Stimulated activated effector memory CD8-positive, alpha-beta T cell treated with anti-CD3 and anti-CD28 coated beads, Interleukin-12 subunit alpha, Interleukin-12 subunit beta, amount 100 ng/mL, for 72 hours (primary cell): ENCODE results near the gene ADAMTS9.

Experiments used
- ATAC-seq: fragments of 150-1000 bp; cut with Tn5 transposase; 2 replicates; pipeline ENCODE4 v1.10.0; 2021
- DNase-seq, 2 donors: peaks; one replicate each; pipeline ENCODE4 v3.0.0; 2021 to 2022; ENCODE audit warnings: low spot score in 2 of 2
- H3K27ac Mint-ChIP-seq: one replicate; pipeline ENCODE4 v1.8.0; 2022; ENCODE audit warnings: mild to moderate bottlenecking, mixed read lengths
- H3K36me3 Mint-ChIP-seq: one replicate; pipeline ENCODE4 v1.8.0; 2022; ENCODE audit warnings: mild to moderate bottlenecking, mixed read lengths
- H3K4me1 Mint-ChIP-seq: one replicate; pipeline ENCODE4 v1.8.0; 2022; ENCODE audit warnings: mixed read lengths
- H3K4me3 Mint-ChIP-seq: one replicate; pipeline ENCODE4 v1.8.0; 2022; ENCODE audit warnings: mild to moderate bottlenecking, mixed read lengths
- H3K9me3 Mint-ChIP-seq: one replicate; pipeline ENCODE4 v1.8.0; 2022; ENCODE audit warnings: mixed read lengths

Gene ADAMTS9

GRCh38 chr3:64668582-64669510 lies 19.0 kb downstream of the ADAMTS9 start:
- Mint-ChIP-seq H3K4me3 (no peak overlapping the region), H3K27ac (no peak overlapping the region), H3K36me3 (no peaks in the 10 kb centered on the region), H3K9me3 (peaks cover 4% of the 10 kb centered on the region), H3K4me1 (no peaks in the 10 kb centered on the region)
- ATAC-seq (no peak), DNase-seq (no peak)

GRCh38 chr3:64667887-64668581 lies 19.8 kb downstream of the ADAMTS9 start:
- DNase-seq = no peak
- no peaks in the 10 kb centered on the region for H3K36me3 Mint-ChIP-seq
- H3K27ac Mint-ChIP-seq = no peak overlapping the region
- H3K4me1 Mint-ChIP-seq = no peaks in the 10 kb centered on the region
- no peak for ATAC-seq
- H3K9me3 Mint-ChIP-seq = peaks cover 4% of the 10 kb centered on the region
- H3K4me3 Mint-ChIP-seq = no peak overlapping the region

- Mint-ChIP-seq H3K27ac (no peak overlapping the region), H3K4me3 (no peak overlapping the region), H3K4me1 (no peaks in the 10 kb centered on the region), H3K9me3 (peaks cover 4% of the 10 kb centered on the region), H3K36me3 (no peaks in the 10 kb centered on the region)
- ATAC-seq (no peak), DNase-seq (no peak)
Measured at GRCh38 chr3:64667138-64667537, 20.7 kb downstream of the ADAMTS9 start.

DNA sequence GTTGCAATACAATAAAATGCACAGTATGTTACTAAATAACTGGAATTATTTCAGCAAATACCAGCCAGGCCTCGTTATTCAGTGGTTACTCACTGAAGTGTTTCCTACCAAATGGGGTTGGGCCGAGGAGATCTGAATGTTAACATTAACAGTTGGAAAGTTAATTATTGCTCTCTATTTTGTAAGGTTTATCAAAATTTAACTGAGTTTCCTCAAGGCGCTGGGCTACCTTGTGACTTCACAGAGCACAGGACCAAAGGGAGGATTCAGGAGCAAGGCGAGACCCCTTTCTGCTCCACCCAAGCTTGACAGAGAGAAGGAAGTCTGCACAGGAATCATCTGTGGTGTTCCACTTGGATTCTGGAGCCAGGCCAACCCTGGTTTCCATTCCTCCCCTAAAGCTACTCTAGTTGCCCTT lies 21.6 kb downstream of the ADAMTS9 start:
- no peaks in the 10 kb centered on the region for H3K36me3 Mint-ChIP-seq
- no peak overlapping the region for H3K4me3 Mint-ChIP-seq
- peaks cover 7% of the 10 kb centered on the region for H3K9me3 Mint-ChIP-seq
- no peak overlapping the region for H3K27ac Mint-ChIP-seq
- H3K4me1 Mint-ChIP-seq = no peaks in the 10 kb centered on the region
- ATAC-seq (no peak), DNase-seq (no peak)

GRCh38 chr3:64664397-64664796 lies 23.4 kb downstream of the ADAMTS9 start:
- Mint-ChIP-seq H3K36me3 (no peaks in the 10 kb centered on the region), H3K4me3 (no peak overlapping the region), H3K4me1 (no peaks in the 10 kb centered on the region), H3K9me3 (peaks cover 7% of the 10 kb centered on the region), H3K27ac (no peak overlapping the region)
- ATAC-seq = no peak
- DNase-seq = no peak

DNA sequence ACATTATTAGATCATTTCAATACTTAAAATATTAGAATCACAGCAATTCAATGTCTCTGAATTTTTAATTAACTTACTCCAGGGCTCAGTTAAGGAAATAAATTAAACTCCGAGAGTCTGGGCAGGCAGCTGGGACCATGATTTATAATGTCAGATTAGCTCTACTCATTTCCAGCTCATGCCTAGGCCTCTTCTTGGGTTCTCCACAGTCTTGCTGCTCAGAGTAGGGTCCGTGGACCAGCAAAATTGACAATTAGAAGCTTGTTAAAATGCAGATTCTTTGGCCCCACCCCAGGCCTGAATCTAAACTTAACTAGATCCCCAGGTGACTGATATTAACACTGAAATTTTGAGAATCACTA lies 28.2 kb downstream of the ADAMTS9 start:
- peaks cover 7% of the 10 kb centered on the region for H3K9me3 Mint-ChIP-seq
- no peak overlapping the region for H3K27ac Mint-ChIP-seq
- H3K36me3 Mint-ChIP-seq = no peaks in the 10 kb centered on the region
- ATAC-seq (no peak), DNase-seq (no peak)
- H3K4me1 Mint-ChIP-seq = no peaks in the 10 kb centered on the region
- no peak overlapping the region for H3K4me3 Mint-ChIP-seq

GRCh38 chr3:64658001-64658400 lies 29.8 kb downstream of the ADAMTS9 start:
- Mint-ChIP-seq H3K9me3 (peaks cover 3% of the 10 kb centered on the region), H3K4me3 (no peak overlapping the region), H3K36me3 (no peaks in the 10 kb centered on the region), H3K27ac (no peak overlapping the region), H3K4me1 (no peaks in the 10 kb centered on the region)
- ATAC-seq (no peak), DNase-seq (no peak)

DNA sequence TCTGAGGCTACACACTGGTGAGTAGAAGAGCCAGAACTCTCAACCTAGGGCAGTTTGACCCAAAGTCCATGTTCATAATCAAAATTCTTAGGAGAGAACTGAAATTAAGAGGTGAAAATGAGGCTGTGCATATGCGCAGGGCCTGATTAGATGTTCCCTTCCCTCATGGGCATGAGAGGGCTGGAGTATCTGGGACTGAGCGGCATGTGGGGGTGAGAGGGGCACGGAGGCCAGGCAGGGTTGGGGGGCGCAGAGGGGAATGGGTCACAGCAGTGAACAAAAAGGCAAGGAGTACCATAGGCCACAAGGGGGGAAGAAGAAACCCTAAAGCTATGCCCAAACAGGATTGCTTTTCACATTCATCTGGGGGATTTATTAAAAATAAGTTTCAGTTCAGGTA lies 31.3 kb downstream of the ADAMTS9 start:
- H3K27ac Mint-ChIP-seq = no peak overlapping the region
- H3K4me1 Mint-ChIP-seq = no peaks in the 10 kb centered on the region
- no peaks in the 10 kb centered on the region for H3K9me3 Mint-ChIP-seq
- no peak overlapping the region for H3K4me3 Mint-ChIP-seq
- ATAC-seq (no peak), DNase-seq (no peak)
- H3K36me3 Mint-ChIP-seq = no peaks in the 10 kb centered on the region

GRCh38 chr3:64655160-64655559 lies 32.6 kb downstream of the ADAMTS9 start:
- ATAC-seq (no peak), DNase-seq (no peak)
- no peak overlapping the region for H3K4me3 Mint-ChIP-seq
- H3K36me3 Mint-ChIP-seq = no peaks in the 10 kb centered on the region
- no peak overlapping the region for H3K27ac Mint-ChIP-seq
- H3K4me1 Mint-ChIP-seq = no peaks in the 10 kb centered on the region
- H3K9me3 Mint-ChIP-seq = no peaks in the 10 kb centered on the region

DNA sequence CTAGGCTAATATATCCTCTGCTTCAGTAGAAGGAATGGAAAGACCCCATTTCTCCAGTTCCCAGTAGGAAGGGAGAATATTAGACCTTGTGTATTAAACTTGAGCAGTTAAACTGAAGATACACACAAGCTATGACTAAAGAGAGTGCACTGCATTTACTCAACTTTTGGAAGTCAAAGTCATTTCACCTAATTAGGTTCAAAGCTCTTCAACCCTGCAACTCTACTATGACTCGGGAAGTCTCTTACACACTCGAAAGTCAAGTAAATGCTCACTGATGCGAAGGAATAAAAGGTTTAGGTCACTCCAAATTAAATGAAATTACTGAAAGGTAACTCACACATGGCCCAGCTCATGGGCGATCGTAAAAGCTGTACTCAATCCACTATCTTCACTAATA lies 33.8 kb downstream of the ADAMTS9 start:
- DNase-seq (no peak), ATAC-seq (no peak)
- Mint-ChIP-seq H3K4me1 (no peaks in the 10 kb centered on the region), H3K36me3 (no peaks in the 10 kb centered on the region), H3K4me3 (no peak overlapping the region), H3K9me3 (no peaks in the 10 kb centered on the region), H3K27ac (no peak overlapping the region)

- DNase-seq = no peak
- Mint-ChIP-seq H3K9me3 (no peaks in the 10 kb centered on the region), H3K4me1 (no peaks in the 10 kb centered on the region), H3K27ac (no peak overlapping the region), H3K4me3 (no peak overlapping the region), H3K36me3 (no peaks in the 10 kb centered on the region)
- ATAC-seq = no peak
Measured at GRCh38 chr3:64653101-64653500, 34.7 kb downstream of the ADAMTS9 start.

GRCh38 chr3:64651741-64652241 lies 36.0 kb downstream of the ADAMTS9 start:
- ATAC-seq = no peak
- Mint-ChIP-seq H3K4me1 (no peaks in the 10 kb centered on the region), H3K36me3 (no peaks in the 10 kb centered on the region), H3K4me3 (no peak overlapping the region), H3K27ac (no peak overlapping the region), H3K9me3 (no peaks in the 10 kb centered on the region)
- no peak for DNase-seq

DNA sequence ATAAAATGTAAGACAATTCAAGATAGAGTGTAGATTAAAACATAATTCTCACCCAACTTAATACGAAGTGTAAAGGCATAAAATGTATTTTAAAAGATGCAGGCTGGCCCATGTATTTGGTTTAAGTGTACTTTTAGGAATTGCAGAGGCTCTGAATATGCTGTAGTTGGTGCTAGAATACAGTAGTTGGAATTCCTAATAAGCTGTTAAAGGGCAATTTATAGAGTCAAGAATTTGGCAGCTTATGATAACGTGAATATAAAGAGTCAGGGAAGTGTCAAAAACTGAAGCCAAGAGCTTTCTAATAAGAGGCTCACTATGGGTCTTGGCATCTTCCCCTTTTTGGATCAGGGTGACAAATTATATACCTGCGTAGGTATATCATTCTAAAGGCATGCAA lies 36.5 kb downstream of the ADAMTS9 start:
- Mint-ChIP-seq H3K36me3 (no peaks in the 10 kb centered on the region), H3K9me3 (no peaks in the 10 kb centered on the region), H3K4me1 (no peaks in the 10 kb centered on the region), H3K27ac (no peak overlapping the region), H3K4me3 (no peak overlapping the region)
- DNase-seq = no peak
- no peak for ATAC-seq

- H3K36me3 Mint-ChIP-seq = no peaks in the 10 kb centered on the region
- no peaks in the 10 kb centered on the region for H3K9me3 Mint-ChIP-seq
- DNase-seq (no peak), ATAC-seq (no peak)
- no peak overlapping the region for H3K27ac Mint-ChIP-seq
- no peaks in the 10 kb centered on the region for H3K4me1 Mint-ChIP-seq
- H3K4me3 Mint-ChIP-seq = no peak overlapping the region
Measured at GRCh38 chr3:64650715-64651114, 37.1 kb downstream of the ADAMTS9 start.

DNA sequence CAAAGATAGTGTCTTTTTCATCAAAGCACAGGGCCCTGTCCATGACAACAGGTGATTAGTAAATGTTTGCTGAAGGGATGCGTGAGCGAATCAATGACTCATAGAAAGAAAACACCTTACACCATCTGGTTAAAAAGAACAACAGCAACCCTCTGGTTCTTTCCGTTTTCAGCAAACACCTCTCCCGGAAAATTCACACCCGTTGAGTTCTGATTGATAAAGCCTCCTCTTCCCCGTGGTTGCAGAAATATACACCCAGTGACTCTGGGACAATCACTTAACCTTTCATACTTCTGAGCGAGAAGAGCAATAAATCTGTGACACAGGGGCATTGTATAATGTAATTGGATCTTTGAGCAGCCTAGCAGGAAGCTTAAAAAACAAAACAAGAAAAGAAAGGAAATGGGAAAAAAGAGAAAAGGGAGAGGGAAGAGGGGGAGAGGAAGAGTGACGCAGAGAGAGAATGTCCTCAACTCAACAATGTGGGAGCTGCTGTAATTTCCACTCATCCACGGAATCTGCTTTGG lies 37.6 kb downstream of the ADAMTS9 start:
- no peak overlapping the region for H3K27ac Mint-ChIP-seq
- no peaks in the 10 kb centered on the region for H3K4me1 Mint-ChIP-seq
- no peak overlapping the region for H3K4me3 Mint-ChIP-seq
- ATAC-seq (no peak), DNase-seq (no peak)
- H3K36me3 Mint-ChIP-seq = no peaks in the 10 kb centered on the region
- H3K9me3 Mint-ChIP-seq = peaks cover 1% of the 10 kb centered on the region
